ENCODE measurements around the gene CIRBP. TPM values are rescaled to one million over a fixed set of nuclear protein-coding genes. Genes with fewer than 3 reads are reported as not detected.

The CIRBP gene
- total RNA-seq = 134 and 212 TPM in 2 replicates

GRCh38 chr19:1269065-1269477 lies at the start of gene CIRBP:
Gene CIRBP, plus strand, starts transcription at chr19:1269332. Its CDS starts 1,602 bp downstream, at chr19:1270934.

GRCh38 chr19:1237754-1238368 lies 31.3 kb upstream of the CIRBP start, which contains the start of gene CBARP:
Gene CBARP, minus strand, starts transcription at chr19:1238005. Its CDS starts 1,905 bp downstream, at chr19:1236100.

GRCh38 chr19:1241417-1242095 lies 27.6 kb upstream of the CIRBP start, which contains the start of gene ATP5F1D:
Gene ATP5F1D, plus strand, starts transcription at chr19:1241751. Its CDS starts 100 bp downstream, at chr19:1241851.

GRCh38 chr19:1248139-1248785 lies 20.9 kb upstream of the CIRBP start, which contains the start of gene MIDN:
Gene MIDN, plus strand, starts transcription at chr19:1248583. Its CDS starts 1,714 bp downstream, at chr19:1250297.

GRCh38 chr19:1275260-1275975 lies 6.3 kb downstream of the CIRBP start, which contains the start of gene FAM174C:
Gene FAM174C, plus strand, starts transcription at chr19:1275530. Its CDS starts 20 bp downstream, at chr19:1275550.

GRCh38 chr19:1285737-1286360 lies 16.7 kb downstream of the CIRBP start, which contains the start of gene EFNA2:
Gene EFNA2, plus strand, starts transcription at chr19:1285873. Its CDS starts 296 bp downstream, at chr19:1286169.

Other genes with a start within 250 kb of the CIRBP start
- gene TMEM259, start 248.2 kb upstream of the CIRBP start, total RNA-seq = 41.6 TPM in 2 replicates
- gene RNU6-2, start 247.8 kb upstream of the CIRBP start, total RNA-seq = not detected in 2 replicates
- gene CNN2, start 242.7 kb upstream of the CIRBP start, total RNA-seq = 141 and 152 TPM in 2 replicates
- gene ABCA7, start 229.2 kb upstream of the CIRBP start, total RNA-seq = 2.6 and 6.6 TPM in 2 replicates
- gene ARHGAP45, start 202.2 kb upstream of the CIRBP start, total RNA-seq = 0.79 and 0.94 TPM in 2 replicates
- 89.2 and 104 TPM in 2 replicates for gene POLR2E, start 174.0 kb upstream of the CIRBP start, total RNA-seq
- gene GPX4, start 165.3 kb upstream of the CIRBP start, total RNA-seq = 404 and 638 TPM in 2 replicates
- 32.2 and 32.8 TPM in 2 replicates for gene SBNO2, start 95.1 kb upstream of the CIRBP start, total RNA-seq
- gene STK11, start 63.6 kb upstream of the CIRBP start, total RNA-seq = 74.2 and 98.7 TPM in 2 replicates
- 0.63 and 0.86 TPM in 2 replicates for gene CBARP, start 31.3 kb upstream of the CIRBP start, total RNA-seq
- gene ATP5F1D, start 27.6 kb upstream of the CIRBP start, total RNA-seq = 23.9 and 40.0 TPM in 2 replicates
- gene MIDN, start 20.7 kb upstream of the CIRBP start, total RNA-seq = 8.8 and 9.5 TPM in 2 replicates
- 12.3 and 22.2 TPM in 2 replicates for gene FAM174C, start 6.2 kb downstream of the CIRBP start, total RNA-seq
- not detected in 2 replicates for gene EFNA2, start 16.5 kb downstream of the CIRBP start, total RNA-seq
- 53.1 and 63.4 TPM in 2 replicates for gene NDUFS7, start 114.6 kb downstream of the CIRBP start, total RNA-seq
- gene GAMT, start 132.2 kb downstream of the CIRBP start, total RNA-seq = 32.0 and 40.4 TPM in 2 replicates
- 20.4 and 30.9 TPM in 2 replicates for gene DAZAP1, start 138.3 kb downstream of the CIRBP start, total RNA-seq
- 253 and 340 TPM in 2 replicates for gene RPS15, start 169.1 kb downstream of the CIRBP start, total RNA-seq
- 0.63 and 1.1 TPM in 2 replicates for gene APC2, start 180.8 kb downstream of the CIRBP start, total RNA-seq
- 17.9 and 23.0 TPM in 2 replicates for gene C19orf25, start 209.9 kb downstream of the CIRBP start, total RNA-seq
- 0.95 and 2.2 TPM in 2 replicates for gene PCSK4, start 221.0 kb downstream of the CIRBP start, total RNA-seq
- gene REEP6, start 221.8 kb downstream of the CIRBP start, total RNA-seq = 1.7 and 2.9 TPM in 2 replicates
- gene ADAMTSL5, start 243.7 kb downstream of the CIRBP start, total RNA-seq = 3.9 and 4.7 TPM in 2 replicates